Lower leg skin (tissue), 3 donors: Measurements from ENCODE around the gene ABCF3.

ENCODE experiments used
- CTCF ChIP-seq, 3 donors: fragments of 450-650 bp; IDR thresholded peaks; one replicate each; pipeline ENCODE4 v1.5.1; 2016; ENCODE audit warnings: antibody characterized with exemption in 3 of 3, mild to moderate bottlenecking in 3 of 3, moderate library complexity in 2 of 3
- POLR2A ChIP-seq, 2 donors: fragments of 450-650 bp; IDR thresholded peaks; one replicate each; pipeline ENCODE4 v1.6.1; 2016 to 2017; ENCODE audit warnings: antibody characterized with exemption in 2 of 2, mild to moderate bottlenecking in 1 of 2, moderate library complexity in 1 of 2

GRCh38 chr3:184196536-184196935, 10.5 kb downstream of the ABCF3 start:
- TF ChIP-seq CTCF (IDR thresholded peaks at IDR 0.05): no peak
- TF ChIP-seq POLR2A (IDR thresholded peaks at IDR 0.05): no peak
